IMR-90 (cell line): ENCODE data around the gene CADM1.

Experiments
- BHLHE40 ChIP-seq: fragments of 150-350 bp; IDR thresholded peaks from 2 replicates; pipeline ENCODE4 v1.6.1; 2016; ENCODE audit warnings: mild to moderate bottlenecking, low read depth, low read length
- CEBPB ChIP-seq: IDR thresholded peaks from 2 replicates; pipeline ENCODE4 v1.6.1; 2012; ENCODE audit warnings: low read depth, low read length, improper control_type of control experiment
- CTCF ChIP-seq: conservative IDR thresholded peaks from 2 replicates; pipeline ENCODE4 v1.5.1; 2012; ENCODE audit warnings: mild to moderate bottlenecking, low read depth, low read length, improper control_type of control experiment
- POLR2A ChIP-seq: IDR thresholded peaks from 2 replicates; pipeline ENCODE4 v1.6.1; 2012; ENCODE audit warnings: mild to moderate bottlenecking, low read depth, low read length
- RAD21 ChIP-seq: IDR thresholded peaks from 2 replicates; pipeline ENCODE4 v1.6.1; 2012; ENCODE audit warnings: low read length, improper control_type of control experiment

GRCh38 chr11:115155978-115156377 is 348.2 kb downstream of the CADM1 start:
- TF ChIP-seq CTCF: no peak
- no peak for TF ChIP-seq BHLHE40
- no peak for TF ChIP-seq POLR2A
- no peak for TF ChIP-seq CEBPB
- no peak for TF ChIP-seq RAD21
